Measurements from ENCODE around the gene GATA2.

DNA sequence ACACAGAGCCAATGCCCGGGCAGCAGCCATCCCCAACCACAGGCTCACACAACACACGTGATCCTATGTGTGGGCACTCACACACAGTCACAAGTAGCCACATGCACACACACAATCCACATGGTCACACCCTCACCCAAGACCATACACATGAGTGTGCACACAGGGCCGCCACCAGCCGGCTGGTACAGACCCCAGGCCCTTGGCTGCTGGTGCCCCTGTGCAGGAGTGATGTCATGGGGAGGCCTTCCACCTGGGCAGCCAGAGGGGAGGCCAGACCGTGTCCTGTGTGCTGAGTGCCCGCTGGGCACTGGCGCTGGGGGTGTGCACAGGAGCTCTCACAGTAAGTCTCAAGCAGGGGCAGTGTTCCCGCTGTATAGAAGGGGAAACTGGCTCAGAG is 63.2 kb downstream of the GATA2 start:
- TF ChIP-seq, protein P1, sequence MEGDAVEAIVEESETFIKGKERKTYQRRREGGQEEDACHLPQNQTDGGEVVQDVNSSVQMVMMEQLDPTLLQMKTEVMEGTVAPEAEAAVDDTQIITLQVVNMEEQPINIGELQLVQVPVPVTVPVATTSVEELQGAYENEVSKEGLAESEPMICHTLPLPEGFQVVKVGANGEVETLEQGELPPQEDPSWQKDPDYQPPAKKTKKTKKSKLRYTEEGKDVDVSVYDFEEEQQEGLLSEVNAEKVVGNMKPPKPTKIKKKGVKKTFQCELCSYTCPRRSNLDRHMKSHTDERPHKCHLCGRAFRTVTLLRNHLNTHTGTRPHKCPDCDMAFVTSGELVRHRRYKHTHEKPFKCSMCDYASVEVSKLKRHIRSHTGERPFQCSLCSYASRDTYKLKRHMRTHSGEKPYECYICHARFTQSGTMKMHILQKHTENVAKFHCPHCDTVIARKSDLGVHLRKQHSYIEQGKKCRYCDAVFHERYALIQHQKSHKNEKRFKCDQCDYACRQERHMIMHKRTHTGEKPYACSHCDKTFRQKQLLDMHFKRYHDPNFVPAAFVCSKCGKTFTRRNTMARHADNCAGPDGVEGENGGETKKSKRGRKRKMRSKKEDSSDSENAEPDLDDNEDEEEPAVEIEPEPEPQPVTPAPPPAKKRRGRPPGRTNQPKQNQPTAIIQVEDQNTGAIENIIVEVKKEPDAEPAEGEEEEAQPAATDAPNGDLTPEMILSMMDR (IDR thresholded peaks at IDR 0.05) = no peak
- TF ChIP-seq POLR2A (IDR thresholded peaks at IDR 0.05) = no peak

Measured in thyroid gland (tissue), 4 donors.